ENCODE data around the gene CNOT4.
A peak's percentile ranks its signal among the peaks of the same experiment; 100 is the strongest.
"Not testable (repeated sequence)": the region's sequence is repeated elsewhere in the genome, so short reads cannot be mapped to it uniquely, and the experiment has no call there.

The CNOT4 gene

DNA sequence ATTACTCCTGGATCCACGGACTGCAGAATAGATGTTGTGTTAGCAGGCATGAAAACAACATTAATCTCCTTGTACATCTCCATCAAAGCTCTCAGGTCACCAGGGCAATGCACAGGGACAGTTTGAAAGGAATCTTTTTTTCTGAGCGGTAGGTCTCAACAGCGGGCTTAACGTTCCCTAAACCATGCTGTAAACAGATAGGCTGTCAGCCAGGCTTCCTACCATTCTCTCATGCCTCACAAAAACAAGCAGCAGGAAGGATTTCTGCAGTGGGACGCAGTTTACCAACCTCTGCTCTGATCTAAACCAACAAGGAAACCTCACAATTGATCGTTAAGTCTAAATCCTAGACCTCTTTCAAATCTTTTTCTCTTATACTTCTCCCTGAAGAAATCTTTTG, 50.8 kb downstream of the CNOT4 start:
- no peak for DNase-seq (ENCODE audit: low read depth in 2 of 2)

- no peak for DNase-seq (ENCODE audit: low read depth in 2 of 2)
These were observed 55.8 kb downstream of the CNOT4 start for GRCh38 chr7:135454060-135454459.

GRCh38 chr7:135449436-135449835, 60.5 kb downstream of the CNOT4 start:
- no peak for DNase-seq (ENCODE audit: low read depth in 2 of 2)

DNA sequence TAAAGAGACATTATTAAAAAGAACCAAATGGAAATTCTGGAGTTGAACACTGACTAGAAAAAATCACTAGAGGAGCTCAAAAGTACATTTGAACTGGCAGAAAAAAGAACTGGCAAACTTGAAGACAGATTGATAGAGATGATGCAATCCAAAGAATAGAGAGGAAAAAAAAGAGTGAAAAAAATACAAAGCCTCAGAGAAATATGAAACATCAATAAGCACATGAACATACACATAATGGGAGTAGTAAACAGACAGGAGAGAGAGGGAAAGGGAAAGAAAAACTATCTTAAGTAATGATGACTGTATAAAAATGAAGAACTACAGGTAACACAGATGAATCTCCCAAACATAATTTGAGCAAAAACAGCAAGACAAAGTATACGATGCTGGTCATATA, 61.1 kb downstream of the CNOT4 start:
- DNase-seq (ENCODE audit: low read depth in 2 of 2) = no peak

DNA sequence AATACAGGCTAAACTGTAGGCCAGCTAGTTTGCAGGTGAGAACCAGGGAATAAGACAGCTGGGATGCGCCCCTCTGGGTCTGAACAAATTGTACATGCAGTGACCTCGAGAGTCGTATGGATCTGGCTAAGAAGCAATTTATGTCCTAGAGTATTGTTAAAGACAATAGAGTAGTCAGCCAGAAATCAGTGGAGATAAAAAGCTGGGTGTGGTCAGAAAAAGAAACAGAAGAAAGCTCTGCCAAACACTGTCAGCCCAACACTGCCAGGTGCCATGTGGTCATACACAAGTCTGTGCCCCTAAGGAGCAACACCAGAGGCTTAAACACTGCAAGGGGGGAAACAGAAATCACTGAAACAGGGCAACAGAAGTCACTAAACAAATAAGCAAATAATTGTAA, 62.2 kb downstream of the CNOT4 start:
- DNase-seq (ENCODE audit: low read depth in 2 of 2) = no peak

- DNase-seq (ENCODE audit: low read depth in 2 of 2) = no peak
These were observed 64.2 kb downstream of the CNOT4 start for GRCh38 chr7:135445690-135446089.

- DNase-seq (ENCODE audit: low read depth in 2 of 2) = not testable (repeated sequence)
These were observed 64.6 kb downstream of the CNOT4 start for GRCh38 chr7:135445266-135445665.

DNA sequence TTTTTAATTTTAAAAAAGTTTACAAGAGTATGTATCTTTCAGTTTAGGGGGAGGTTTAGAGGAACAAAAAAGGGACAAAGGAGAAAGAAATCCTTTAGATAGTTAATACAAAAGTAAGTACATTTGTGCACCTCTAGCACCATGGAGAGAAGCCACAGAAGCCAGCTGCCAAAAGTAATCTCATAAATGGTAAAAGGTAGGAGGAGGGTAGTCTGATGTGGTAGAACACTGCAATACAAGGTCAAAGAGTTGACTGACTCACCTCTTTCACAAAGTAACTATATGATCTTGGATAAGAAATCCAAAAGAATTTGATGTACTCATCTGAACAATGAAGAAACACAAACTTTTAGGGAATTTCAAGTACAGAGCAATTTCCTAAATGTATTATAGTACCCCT, 68.1 kb downstream of the CNOT4 start:
- peak in 1 of 2 experiments; percentile 1 for DNase-seq (ENCODE audit: low read depth in 2 of 2)

GRCh38 chr7:135434047-135434446, 75.9 kb downstream of the CNOT4 start:
- DNase-seq (ENCODE audit: low read depth in 2 of 2) = no peak

- DNase-seq (ENCODE audit: low read depth in 2 of 2) = no peak
These were observed 79.3 kb downstream of the CNOT4 start for GRCh38 chr7:135430626-135431025.

DNA sequence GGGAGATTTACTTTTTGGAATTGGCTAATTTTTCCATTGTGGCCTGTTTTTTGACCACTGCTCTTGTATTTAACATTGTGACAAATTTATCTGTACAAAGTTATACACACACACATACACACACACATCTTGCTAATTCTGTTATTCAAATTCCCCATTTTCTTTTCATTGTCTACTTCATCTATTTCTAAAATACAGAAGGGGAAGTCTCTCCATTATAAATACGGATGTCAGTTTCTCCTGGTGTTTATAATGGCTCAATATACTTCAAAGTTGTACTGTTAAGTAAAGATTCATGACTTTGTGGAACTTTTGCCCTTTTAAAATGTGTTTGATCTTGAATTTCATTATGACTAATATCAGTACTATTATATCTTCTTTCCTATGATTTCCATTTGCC, 81.0 kb downstream of the CNOT4 start:
- no peak for DNase-seq (ENCODE audit: low read depth in 2 of 2)

GRCh38 chr7:135428011-135428410, 81.9 kb downstream of the CNOT4 start:
- DNase-seq (ENCODE audit: low read depth in 2 of 2) = no peak

DNA sequence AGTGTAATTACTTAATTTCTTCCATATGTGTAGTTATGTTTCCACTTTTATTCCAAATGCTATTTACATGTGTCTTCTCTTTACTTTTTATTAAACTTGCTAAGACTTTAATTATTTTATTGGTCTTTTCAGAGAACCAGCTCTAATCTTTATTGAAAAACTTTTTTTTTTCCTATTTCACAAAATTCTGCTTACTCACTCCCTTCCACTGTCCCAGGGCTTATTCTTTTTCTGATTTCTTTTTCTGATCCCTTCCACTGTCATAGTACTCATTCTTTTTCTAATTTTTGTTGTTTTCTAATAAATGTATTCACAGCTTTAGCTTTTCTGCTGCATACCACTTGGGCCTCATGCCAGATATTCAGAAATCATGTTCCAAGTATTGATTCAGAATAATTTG, 82.7 kb downstream of the CNOT4 start:
- DNase-seq (ENCODE audit: low read depth in 2 of 2) = no peak

DNA sequence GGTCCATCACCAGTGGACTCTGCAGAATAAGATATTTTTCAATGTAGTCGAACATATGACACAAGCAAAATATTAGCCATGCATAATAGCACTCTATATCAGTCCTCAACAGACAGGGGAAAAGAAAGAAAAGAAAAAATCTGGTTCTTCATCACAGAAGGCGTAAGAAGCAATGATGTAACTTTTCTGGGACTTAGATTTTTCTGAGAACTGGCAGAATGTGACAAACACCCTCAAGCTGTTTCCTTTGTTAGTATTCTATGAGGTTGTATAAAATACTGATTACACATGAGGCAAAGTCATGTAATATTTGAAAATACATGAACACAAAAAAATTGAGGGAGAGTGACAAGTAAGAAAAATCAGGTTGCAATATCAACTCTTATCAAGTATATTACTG, 84.9 kb downstream of the CNOT4 start:
- DNase-seq (ENCODE audit: low read depth in 2 of 2) = no peak

DNA sequence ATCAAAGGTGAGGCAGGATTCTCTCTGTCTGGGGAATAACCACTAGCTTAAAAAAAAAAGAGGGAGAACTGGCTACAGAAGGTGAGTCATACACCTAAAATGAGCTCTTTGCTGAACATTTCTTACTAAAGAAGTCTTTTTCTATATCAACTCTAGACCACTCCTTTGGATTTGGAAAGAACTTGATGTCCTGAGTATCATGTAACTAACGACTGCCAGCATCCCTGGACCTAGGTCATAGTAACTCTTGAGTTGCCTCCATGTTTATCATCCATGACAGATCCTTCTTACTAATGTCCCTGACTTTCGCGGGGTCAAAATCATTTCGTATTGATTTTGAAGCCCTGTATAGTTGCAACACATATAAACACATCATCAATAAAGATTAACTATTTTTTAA, 89.1 kb downstream of the CNOT4 start:
- no peak for DNase-seq (ENCODE audit: low read depth in 2 of 2)

GRCh38 chr7:135416431-135416830, 93.5 kb downstream of the CNOT4 start:
- no peak for DNase-seq (ENCODE audit: low read depth in 2 of 2)

GRCh38 chr7:135414850-135415439, 95.0 kb downstream of the CNOT4 start:
- DNase-seq (ENCODE audit: low read depth in 2 of 2) = peak; percentile 0 to 2

GRCh38 chr7:135414208-135414607, 95.7 kb downstream of the CNOT4 start:
- no peak for DNase-seq (ENCODE audit: low read depth in 2 of 2)

GRCh38 chr7:135411098-135411497, 98.8 kb downstream of the CNOT4 start:
- DNase-seq (ENCODE audit: low read depth in 2 of 2) = no peak

- DNase-seq (ENCODE audit: low read depth in 2 of 2) = no peak
These were observed 99.4 kb downstream of the CNOT4 start for GRCh38 chr7:135410543-135410942.

DNA sequence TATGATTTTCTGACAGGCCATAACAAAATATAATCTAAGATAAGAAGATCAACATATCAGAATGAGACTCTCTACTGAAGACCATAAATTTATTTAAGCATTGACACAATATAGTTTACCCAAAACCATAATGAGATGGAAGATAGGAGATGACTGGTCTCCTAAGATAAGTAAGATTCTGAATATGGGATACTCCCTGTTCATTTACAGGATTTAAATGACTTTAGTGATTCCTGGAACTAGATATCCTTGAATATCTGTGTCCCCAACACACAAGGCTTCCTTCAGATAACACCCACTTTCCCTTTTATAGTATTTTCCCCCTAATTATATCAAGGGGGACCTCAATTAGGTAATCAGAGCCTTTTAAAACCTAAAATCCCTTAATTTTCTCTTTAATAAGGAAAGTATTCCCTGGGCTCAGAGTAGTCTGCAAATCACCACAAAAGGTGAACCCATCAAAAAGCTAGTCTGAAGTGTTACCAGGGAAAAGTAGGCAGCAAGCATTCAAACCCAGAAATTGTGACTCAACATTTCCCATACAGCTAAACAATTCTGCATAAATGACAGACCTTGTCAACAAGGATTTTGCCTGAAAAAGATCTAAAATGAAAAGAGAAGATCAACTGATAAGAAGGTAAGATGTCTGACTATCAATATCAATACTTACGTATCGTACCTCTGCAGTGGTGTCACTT, 99.9 kb downstream of the CNOT4 start:
- DNase-seq (ENCODE audit: low read depth in 2 of 2) = no peak

DNA sequence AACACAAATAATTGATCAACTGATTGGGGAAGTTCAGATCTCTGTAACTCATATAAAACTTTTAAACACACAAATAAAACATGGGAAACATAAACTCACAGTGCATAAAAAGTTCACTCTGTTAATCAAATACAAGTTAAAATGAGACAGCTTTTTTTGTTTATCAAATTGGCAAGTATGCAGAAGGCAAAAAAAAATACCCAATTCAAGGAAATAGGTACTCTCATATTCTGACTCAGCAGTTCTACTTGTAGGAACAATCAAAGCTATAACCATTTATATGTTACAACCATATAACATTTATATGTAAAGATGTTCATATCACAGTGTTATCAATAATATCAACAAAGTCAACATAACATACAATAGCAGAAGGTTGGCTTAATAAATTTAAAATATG, 102.0 kb downstream of the CNOT4 start:
- DNase-seq (ENCODE audit: low read depth in 2 of 2) = no peak

GRCh38 chr7:135406918-135407317, 103.0 kb downstream of the CNOT4 start:
- no peak for DNase-seq (ENCODE audit: low read depth in 2 of 2)

GRCh38 chr7:135405969-135406368, 103.9 kb downstream of the CNOT4 start:
- DNase-seq (ENCODE audit: low read depth in 2 of 2) = no peak
